NB4 (cell line): ENCODE results near the gene SORBS1.

Experiments
- DNase-seq: peaks from one replicate; pipeline ENCODE4 v3.0.0; 2010; ENCODE audit warnings: low read depth
- H3K4me3 ChIP-seq: one replicate; pipeline ENCODE4 v1.5.1; 2011; ENCODE audit warnings: mild to moderate bottlenecking, low read depth, low read length, moderate library complexity
- MYC ChIP-seq: IDR thresholded peaks from 2 replicates; pipeline ENCODE4 v1.6.1; 2011; ENCODE audit warnings: low read depth, low read length
- POLR2A ChIP-seq: IDR thresholded peaks from 2 replicates; pipeline ENCODE4 v1.6.1; 2011; ENCODE audit warnings: mild to moderate bottlenecking; ENCODE audit not compliant: insufficient read length; ENCODE audit errors: extremely low read depth
- TF ChIP-seq, protein P1 (sequence below): IDR thresholded peaks from one replicate; pipeline ENCODE4 v1.5.1; 2012; ENCODE audit warnings: low read depth, low read length
- TF ChIP-seq, protein P2 (sequence below): IDR thresholded peaks from 2 replicates; pipeline ENCODE4 v1.6.1; 2011; ENCODE audit warnings: low read depth, low read length

SORBS1 gene

DNA sequence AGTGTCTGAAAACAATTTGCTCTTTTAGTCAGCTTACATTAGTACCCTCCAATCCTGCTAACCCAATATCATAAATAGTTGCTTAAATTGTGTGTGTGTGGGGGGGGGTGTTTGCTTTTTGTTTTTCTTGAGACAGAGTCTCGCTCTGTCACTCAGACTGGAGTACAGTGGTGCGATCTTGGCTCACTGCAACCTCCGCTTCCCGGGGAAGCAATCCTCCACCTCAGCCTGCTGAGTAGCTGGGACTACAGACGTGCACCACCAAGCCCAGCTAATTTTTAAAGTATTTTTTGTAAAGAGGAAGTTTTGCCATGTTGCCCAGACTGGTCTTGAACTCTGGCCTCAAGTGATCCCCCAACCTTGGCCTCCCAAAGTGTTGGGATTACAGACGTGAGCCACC is 196.8 kb downstream of the SORBS1 start:
- DNase-seq: no peak
- no peak overlapping the region for H3K4me3 ChIP-seq
- TF ChIP-seq POLR2A: no peak
- no peak for TF ChIP-seq MYC
- TF ChIP-seq, protein P1, sequence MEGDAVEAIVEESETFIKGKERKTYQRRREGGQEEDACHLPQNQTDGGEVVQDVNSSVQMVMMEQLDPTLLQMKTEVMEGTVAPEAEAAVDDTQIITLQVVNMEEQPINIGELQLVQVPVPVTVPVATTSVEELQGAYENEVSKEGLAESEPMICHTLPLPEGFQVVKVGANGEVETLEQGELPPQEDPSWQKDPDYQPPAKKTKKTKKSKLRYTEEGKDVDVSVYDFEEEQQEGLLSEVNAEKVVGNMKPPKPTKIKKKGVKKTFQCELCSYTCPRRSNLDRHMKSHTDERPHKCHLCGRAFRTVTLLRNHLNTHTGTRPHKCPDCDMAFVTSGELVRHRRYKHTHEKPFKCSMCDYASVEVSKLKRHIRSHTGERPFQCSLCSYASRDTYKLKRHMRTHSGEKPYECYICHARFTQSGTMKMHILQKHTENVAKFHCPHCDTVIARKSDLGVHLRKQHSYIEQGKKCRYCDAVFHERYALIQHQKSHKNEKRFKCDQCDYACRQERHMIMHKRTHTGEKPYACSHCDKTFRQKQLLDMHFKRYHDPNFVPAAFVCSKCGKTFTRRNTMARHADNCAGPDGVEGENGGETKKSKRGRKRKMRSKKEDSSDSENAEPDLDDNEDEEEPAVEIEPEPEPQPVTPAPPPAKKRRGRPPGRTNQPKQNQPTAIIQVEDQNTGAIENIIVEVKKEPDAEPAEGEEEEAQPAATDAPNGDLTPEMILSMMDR: no peak
- TF ChIP-seq, protein P2, sequence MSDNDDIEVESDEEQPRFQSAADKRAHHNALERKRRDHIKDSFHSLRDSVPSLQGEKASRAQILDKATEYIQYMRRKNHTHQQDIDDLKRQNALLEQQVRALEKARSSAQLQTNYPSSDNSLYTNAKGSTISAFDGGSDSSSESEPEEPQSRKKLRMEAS: no peak

DNA sequence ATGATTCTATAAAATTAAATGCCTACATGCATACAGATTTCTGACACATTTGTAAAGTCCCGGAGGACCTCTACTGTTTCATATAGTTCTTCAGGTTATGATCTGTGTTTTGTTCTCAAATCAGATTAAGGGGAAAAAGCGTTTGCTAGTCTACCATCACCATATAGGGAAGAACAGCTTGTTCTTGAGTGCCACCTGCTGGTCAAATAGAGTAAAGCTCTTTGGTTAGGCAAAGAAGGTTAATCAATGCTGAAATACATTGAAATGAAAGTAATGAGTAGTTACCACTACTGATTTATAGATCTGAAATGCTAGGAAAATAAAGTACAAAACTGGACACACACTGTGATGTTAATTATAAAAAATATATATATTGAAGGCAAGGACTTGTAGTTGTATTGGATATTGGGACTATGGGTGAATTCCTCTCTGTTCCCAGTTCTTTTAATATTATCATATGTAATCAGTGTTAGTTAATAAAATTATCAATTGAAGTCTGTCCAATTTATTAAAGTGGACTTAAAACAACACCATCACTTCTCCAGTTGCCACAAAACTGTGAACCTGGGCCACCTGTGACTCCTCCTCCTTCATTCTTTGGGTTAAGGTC is 197.8 kb downstream of the SORBS1 start:
- TF ChIP-seq, protein P2: peak; percentile 33; the same call in 1 of the 2 replicates
- TF ChIP-seq, protein P1: peak; percentile 88
- peak; percentile 32; the same call in 1 of the 2 replicates for TF ChIP-seq MYC
- TF ChIP-seq POLR2A: no peak
- DNase-seq: peak; percentile 69
- H3K4me3 ChIP-seq: no peak overlapping the region

DNA sequence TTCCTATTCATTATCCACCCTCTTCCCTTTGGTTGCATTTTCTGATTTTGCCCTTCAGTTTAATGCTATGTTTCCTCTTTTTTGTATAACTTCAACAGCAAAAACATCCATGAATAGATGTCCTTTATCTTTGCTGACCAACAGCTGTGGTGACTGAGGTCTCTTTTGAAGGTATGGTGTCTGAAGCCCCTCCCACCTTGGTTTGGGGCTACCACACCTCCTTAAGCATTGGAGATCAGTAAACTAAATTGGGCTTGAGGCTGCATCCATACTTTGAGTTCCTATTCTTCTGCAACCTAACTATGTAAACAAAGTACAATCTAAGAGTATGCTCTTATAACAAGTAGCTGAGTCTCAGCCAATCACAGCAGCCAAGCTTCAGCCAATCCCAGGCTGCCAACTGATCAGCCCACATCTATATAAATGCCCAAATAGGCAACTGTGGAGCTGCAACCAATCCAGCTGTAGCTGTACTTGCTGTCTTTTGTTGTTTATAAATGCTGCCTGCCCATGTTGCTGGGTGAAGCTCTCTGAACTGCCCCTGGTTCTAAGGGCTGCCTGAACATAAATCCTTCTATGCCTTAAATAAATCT is 201.0 kb downstream of the SORBS1 start:
- TF ChIP-seq MYC (no peak), POLR2A (no peak)
- TF ChIP-seq, protein P1: no peak
- TF ChIP-seq, protein P2: no peak
- H3K4me3 ChIP-seq: no peak overlapping the region
- DNase-seq: peak; percentile 33

DNA sequence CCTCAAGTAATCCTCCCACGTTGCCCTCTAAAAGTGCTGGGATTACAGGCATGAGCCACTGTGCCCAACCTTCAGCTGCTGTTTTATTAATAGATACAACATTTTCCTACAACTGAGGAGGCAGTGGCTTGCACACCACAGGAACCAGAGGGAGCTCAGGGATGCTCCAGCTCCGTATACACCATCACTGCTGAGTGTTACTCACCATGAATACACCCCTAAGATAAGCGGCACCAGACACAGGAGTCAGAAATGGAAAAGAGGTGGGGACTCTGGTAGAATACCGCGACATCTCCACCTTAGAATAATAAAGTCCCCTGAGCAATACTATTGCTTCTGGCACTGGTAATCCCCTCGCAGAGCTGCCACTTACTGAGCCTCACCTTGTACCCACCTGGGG is 201.7 kb downstream of the SORBS1 start:
- TF ChIP-seq, protein P1: no peak
- TF ChIP-seq MYC (no peak), POLR2A (no peak)
- TF ChIP-seq, protein P2: no peak
- no peak for DNase-seq
- no peak overlapping the region for H3K4me3 ChIP-seq

DNA sequence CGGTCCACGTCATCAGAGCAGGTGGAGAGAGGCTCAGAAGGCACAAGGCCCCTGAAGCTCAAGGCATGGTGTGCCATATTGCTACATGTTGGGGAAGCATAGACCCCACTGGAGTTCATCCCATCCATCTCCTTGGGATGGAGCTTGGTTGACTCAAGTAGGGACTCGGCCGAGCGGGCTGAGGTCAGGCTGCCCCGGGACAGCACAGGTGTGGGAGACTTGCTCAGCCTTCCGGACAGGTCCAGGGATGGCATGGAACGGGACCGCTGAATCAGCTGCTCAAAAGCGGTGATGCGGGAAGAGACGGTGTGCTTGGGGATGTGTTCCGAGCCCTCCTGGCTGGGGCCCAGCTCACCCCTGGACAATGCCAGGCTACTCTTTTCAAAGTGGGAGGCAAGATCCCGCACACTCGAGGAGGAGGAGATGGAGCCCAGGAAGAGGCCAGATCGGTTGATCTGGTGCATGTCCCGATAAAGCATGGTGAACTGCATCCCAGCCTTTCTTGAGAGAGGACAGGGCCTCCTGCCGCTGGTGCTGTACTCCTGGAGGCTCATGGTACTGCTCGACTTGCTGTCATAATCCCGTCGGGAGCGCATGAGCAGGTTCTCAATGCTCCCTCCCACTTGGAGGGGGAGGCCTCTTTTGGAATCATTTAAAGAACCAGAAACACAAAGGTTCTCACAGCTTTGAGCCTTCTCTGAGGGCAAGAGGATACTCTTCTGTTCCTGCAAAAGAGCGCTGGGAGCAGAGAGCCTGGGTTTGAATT is 204.8 kb downstream of the SORBS1 start:
- H3K4me3 ChIP-seq: no peak overlapping the region
- no peak for DNase-seq
- TF ChIP-seq POLR2A: no peak
- TF ChIP-seq MYC: no peak
- TF ChIP-seq, protein P1: no peak
- TF ChIP-seq, protein P2: no peak
